GM20431 (cell line): Measurements from ENCODE around the gene IVD.

Source experiments
- in situ Hi-C: fragments of 300-500 bp; cut with MseI, MboI; formaldehyde crosslinking; loops from one replicate; pipeline ENCODE4 v1.15.0; 2020; ENCODE audit warnings: low sequenced_read_pairs; ENCODE audit not compliant: unreplicated experiment

Gene IVD

GRCh38 chr15:40369971-40370370, 35.6 kb upstream of the IVD start:
- in situ Hi-C loops, result no loop called here

- in situ Hi-C loops, result no loop called here
Observed at GRCh38 chr15:40372981-40373380, 32.6 kb upstream of the IVD start.

DNA sequence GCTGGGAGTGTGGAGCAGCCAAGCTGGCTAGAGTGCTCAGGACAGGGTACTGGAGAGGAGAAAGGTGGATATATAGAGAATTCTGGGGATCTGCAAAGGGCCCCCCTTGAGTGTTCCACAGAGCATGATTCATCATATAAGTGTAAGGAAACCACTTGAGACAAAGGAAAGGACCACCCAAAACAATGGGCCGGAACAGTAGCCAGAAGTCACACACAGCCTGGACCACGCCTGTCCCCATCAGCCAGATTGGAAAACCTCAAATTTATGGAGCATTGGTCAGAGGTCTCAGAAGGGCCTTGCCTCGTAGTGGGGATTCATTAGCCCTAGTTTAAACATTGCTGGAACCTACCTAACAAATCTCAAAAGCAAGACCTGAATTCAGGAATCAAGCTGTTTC, 28.0 kb upstream of the IVD start:
- in situ Hi-C loops, result no loop called here

- in situ Hi-C loops, result no loop called here
Observed at GRCh38 chr15:40379374-40379773, 26.2 kb upstream of the IVD start.

- in situ Hi-C loops, result no loop called here
Observed at GRCh38 chr15:40379853-40380252, 25.7 kb upstream of the IVD start.

DNA sequence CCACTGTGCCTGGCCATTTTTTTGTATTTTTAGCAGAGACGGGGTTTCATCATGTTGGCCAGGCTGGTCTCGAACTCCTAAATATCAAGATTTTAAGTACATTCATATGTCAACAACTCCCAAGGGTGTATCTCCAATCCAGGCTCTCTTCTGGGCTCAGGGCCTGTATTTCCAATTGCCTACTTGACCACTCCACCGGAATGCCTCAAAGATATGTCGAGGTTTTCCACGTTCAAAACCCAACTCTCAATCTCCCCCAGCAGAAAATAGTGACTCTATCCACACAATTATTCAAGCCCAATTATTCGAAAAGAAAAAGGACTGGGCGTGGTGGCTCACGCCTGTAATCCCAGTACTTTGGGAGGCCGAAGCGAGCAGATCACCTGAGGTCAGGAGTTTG, 25.0 kb upstream of the IVD start:
- in situ Hi-C loops, result no loop called here

- in situ Hi-C loops, result no loop called here
Observed at GRCh38 chr15:40381818-40382529, 23.6 kb upstream of the IVD start.

GRCh38 chr15:40382580-40383456, 22.8 kb upstream of the IVD start, which contains the start of gene KNSTRN:
Gene KNSTRN (plus strand): TSS chr15:40382721. CDS start chr15:40382836, 115 bp downstream.
- in situ Hi-C loops, result no loop called here

- in situ Hi-C loops, result no loop called here
Observed at GRCh38 chr15:40386480-40386879, 19.1 kb upstream of the IVD start.

DNA sequence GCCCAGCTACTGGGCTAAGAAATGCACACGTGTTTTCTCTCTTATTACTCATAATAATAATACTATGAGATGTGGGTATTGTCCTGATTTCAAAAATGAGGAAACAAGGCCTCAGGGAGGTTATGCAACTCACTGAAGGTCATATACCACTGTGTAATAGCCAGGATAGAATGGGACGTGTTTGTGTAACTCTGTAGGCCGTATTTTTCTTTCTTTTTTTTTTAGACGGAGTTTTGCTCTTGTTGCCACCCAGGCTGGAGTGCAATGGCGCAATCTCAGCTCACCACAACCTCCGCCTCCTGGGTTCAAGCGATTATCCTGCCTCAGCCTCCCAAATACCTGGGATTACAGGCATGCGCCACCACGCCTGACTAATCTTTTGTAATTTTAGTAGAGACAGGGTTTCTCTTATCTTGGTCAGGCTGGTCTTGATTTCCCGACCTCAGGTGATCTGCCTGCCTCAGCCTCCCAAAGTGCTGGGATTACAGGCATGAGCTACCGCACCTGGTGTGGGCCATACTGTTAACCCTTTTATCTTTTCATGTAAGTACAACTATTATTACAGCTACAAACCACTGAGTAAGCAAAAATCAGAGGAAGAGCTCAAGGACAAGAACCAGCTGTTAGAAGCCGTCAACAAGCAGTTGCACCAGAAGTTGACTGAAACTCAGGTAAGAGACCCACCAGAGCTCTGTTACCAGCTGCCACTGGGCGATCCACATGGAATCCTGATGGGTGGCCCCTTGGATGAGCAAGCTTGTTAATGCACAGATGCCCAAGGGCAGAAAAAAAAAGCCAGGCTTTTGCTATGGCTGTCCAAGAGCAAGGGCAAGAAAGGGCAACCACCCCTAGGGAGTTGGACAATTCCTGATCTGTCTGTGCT, 16.4 kb upstream of the IVD start:
- in situ Hi-C loops, result no loop called here

- in situ Hi-C loops, result no loop called here
Observed at GRCh38 chr15:40389824-40390595, 15.6 kb upstream of the IVD start.

DNA sequence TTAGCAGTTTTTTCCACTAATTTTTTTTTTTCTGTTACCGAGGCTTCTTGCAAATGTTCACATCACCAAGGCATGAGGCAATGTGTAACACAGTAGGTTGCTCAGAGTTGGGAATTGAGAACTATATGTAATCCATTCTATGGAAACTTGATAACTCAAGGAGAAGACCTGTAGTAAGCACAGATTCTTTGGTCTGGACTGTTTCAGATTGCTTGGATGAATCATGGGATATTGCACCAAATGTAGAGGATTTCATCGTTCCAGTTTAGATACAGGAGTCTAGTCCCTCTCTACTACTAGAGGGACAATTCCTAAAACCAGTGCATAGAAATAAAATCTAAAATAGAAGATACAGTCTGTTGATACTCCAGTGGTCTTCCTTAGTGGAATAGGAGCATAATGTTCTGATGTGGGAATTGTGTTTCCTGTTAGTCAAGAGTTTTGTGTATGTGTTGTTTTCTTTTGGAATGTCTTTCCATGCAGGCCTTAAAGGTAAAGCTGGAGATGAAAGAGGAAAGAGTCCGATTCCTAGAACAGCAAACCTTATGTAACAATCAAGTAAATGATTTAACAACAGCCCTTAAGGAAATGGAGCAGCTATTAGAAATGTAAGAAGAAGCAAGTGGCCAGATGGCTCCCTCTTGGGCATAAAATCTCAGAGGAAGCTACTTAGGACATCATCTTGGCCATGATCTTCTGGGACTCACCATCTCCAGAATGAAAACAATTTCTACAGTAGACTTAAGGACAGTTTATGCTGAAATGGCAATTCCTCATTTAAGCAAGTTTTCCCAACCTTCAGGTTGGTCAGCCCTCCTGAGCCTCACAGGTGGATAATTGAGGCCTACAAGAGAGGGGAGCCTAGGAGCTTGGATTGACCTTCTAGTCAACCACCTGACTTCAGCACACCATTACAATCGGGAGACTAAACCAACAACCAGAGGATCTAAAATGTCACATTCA, 12.3 kb upstream of the IVD start:
- in situ Hi-C loops, result no loop called here

DNA sequence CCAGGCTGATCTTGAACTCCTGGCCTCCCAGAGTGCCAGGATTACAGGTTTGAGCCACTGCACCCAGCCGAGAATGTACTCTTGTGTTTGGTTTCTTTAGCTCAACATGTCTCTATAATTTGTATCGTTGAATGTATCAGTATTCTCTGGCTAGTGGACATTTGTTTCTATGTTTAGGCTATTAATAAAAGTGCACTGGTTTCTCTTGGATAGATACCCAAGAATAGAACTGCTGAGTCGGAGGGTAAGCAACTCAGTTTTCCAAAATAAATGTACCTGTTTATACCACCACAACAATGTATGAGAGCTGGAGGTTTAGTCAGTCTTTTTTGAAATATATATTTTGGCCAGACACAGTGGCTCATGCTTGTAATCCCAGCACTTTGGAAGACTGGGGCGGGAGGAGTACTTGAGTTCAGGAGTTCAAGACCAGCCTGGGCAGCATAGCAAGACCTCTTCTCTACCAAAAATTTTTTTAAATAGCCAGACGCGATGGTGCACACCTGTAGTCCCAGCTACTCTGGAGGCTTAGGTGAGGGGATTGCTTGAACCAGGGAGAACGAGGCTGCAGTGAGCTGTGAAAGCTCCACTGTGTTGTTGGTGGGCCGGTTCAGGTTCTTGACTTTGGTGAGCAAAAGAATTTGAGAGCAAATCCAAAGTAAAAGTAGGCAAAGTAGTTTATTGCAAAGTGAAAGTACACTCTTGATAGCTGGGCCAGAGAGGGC, 7.7 kb upstream of the IVD start:
- in situ Hi-C loops, result no loop called here

GRCh38 chr15:40398413-40398873, 7.2 kb upstream of the IVD start:
- in situ Hi-C loops, result no loop called here

DNA sequence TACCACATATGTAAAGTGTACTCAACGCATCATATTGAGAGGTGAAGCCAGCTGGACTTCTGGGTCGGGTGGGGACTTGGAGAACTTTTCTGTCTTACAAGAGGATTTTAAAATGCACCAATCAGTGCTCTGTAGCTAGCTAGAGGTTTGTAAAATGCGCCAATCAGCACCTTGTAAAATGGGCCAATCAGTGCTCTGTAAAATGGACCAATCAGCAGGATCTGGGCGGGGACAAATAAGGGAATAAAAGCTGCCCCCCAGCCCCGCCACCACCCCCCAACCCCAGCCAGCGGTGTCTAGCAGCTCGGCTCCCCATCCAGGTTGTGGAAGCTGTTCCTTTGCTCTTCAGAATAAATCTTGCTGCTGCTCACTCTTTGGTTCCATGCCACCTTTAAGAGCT, 6.2 kb upstream of the IVD start:
- in situ Hi-C loops, result no loop called here

GRCh38 chr15:40407330-40407990, 1.9 kb downstream of the IVD start:
- in situ Hi-C loops, result no loop called here

DNA sequence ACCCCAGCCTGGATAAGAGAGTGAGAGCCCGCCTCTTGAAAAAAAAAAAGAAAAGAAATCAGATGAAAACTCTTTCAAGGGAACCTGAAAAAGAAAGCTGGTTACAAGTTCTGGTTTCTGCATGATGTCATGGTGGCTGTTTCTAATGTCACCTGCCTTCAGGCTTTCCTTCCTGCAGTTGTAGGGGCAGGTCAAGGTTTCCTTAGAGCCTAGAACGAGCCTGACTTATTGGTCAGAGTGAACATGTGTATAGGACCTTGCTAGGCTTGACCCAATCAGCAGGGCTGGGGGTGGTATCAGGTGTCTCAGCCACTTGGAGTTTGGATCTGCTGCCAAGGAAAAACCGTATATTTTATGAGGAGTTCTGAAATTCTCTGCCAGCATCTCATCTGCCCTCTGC, 3.8 kb downstream of the IVD start:
- in situ Hi-C loops, result no loop called here
